GM18907 (cell line): ENCODE data around the gene KLK11.
"Not testable (repeated sequence)": the region's sequence is repeated elsewhere in the genome, so short reads cannot be mapped to it uniquely, and the experiment has no call there.

Experiments used
- ATAC-seq: cut with Tn5 transposase; IDR thresholded peaks from one replicate; pipeline ENCODE4 v1.9.1; 2021; ENCODE audit warnings: mild to moderate bottlenecking, moderate library complexity; ENCODE audit not compliant: unreplicated experiment

Gene KLK11

DNA sequence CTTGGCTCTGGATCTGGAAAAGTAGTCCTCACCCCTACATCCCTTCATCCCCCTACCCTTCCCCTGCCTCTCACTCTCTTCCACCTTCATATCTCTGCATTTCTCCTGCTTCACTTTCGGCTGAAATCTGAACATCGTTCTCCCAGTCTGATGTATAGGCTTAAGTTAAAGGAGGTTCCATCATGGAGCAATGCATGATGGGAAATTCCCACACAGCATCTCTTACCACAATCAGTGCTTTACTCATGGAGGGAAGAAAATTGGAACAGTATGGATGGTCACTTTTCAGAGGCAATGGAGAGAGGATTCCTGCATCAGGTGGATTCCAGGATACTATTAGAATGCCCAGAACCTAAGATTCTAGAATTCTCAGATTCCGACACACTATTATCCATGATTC lies 18.9 kb downstream of the KLK11 start:
- no peak for ATAC-seq

DNA sequence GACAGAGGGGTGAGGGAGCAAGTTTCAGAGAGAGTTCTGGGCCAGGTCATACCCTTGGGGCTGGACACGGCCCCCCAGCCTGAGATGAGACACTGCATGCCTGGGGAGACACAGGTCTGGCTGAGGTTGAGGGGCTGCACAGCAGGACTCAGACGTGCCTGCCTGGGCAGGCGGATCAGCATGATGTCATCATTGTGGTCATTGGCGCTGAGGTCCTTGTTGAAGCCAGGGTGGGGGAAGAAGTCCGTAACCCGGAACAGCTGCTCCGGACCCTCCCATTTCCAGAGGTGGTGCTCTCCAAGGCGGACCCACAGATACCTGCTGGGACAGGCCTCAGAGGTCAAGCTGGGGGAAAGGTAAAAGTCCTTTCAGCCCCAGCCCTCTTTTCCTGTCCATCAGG lies 20.0 kb downstream of the KLK11 start:
- no peak for ATAC-seq

DNA sequence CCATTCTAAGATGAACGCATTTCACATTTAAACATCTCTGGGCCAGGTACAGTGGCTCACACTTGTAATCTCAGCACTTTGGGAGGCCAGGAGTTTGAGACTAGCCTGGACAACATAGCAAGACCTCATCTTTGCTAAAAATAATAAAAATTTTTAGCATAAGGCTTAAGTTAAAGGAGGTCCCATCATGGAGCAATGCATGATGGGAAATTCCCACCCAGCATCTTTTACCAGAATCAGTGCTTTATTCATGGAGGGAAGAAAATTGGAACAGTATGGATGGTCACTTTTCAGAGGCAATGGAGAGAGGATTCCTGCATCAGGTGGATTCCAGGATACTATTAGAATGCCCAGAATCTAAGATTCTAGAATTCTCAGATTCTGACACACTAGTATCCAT lies 21.2 kb downstream of the KLK11 start:
- ATAC-seq = no peak

DNA sequence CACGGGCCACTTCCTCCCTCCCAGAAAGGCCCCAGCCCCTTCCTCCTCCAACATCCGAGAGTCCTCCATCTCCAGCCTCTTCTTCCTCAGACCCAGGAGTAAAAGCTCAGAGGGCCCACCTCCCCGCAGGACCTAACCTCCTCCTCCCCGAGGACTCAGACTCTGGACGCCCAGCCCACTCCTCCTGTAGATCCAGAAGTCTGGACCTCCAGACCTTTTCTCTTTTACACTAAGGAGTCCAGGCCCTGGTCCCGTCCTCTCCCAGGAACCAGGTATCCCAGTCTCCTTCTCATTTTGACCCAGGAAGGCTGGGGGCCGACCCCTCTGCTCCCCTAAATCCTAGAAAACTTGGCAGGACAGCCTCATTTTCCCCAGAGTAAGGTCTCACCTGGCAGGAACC lies 23.1 kb downstream of the KLK11 start:
- ATAC-seq = no peak

DNA sequence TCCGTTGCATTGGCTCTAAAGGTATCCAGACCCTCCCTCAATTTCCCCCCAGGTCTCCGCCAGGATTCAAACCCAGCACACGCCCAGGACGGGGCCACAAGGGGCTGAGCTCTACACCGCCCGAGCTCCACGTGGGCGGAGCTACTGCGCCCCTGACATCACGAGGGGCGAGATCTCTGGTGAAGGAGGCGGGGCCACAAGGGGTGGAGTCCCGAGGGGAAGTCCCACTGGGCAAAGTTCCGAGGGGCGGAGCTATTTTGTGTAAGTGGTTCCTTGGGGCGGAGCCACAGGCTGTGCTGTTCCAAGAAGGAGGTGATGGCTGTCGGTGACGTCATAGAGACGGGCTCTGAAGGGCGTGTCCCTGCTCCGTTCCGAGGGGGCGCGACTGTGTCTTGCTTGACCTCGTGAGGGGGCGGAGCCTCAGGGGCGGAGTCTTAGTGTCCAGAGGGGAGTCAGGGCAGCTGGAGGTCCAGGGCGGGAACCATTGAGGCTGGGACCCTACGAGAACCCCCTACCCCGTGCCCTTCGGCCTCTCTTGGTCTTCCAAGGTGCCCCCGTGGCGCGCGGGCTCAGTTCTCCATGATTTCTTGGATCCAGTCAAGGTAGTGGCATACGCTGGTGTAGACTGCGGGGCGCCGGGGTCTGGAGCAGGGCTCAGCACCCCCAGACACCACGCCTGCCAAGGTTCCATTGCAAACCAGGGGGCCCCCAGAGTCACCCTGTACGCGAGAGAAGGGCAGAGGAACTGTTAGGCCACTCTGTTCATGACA lies 23.7 kb downstream of the KLK11 start:
- ATAC-seq = no peak

DNA sequence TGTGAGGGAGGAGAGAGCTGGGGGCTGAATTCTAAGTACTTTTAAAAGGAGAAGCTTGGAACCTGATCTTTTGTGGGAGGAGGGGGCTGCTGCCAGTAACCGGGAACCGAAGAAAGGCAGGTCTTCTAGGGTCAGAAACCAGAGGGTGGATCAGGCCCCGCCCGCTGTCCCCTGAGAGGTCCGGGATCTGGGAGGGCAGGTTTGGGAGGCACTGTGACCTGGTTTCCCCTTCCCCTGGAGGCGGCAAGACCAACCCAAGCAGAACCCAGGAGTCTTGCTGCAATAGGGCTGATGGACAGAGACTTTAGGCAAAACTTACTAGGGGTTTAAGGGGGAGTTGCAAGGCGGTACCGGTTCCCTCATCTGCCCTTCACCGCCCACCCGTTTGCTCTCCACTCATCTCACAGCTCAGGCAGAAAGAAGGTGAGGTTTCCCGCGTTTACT lies 24.3 kb downstream of the KLK11 start:
- ATAC-seq = no peak

DNA sequence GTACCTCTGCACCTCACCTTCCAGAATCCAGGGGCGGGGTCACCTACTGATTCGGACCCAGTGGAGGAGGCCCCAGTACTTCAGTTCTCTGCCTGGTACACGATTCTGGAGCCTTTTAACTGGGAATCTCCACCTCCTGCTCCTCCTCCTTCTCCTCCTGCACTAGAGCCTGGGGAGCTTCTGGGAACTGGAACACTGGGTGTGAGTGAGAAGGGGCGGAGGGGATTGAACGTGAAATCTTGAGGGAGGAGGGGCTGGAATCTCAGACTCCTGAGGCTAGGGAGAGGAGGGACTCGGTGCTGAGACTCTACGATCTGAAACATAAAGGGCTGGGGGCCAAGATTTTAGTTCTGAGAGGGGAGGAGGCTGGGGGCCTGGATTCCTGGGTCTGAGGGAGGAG lies 24.9 kb downstream of the KLK11 start, which contains the start of gene KLK8:
Gene KLK8, minus strand, starts transcription at position 90 of the 400 bp plus-strand sequence. CDS start 437 bp downstream, outside the sequence.
- no peak for ATAC-seq

DNA sequence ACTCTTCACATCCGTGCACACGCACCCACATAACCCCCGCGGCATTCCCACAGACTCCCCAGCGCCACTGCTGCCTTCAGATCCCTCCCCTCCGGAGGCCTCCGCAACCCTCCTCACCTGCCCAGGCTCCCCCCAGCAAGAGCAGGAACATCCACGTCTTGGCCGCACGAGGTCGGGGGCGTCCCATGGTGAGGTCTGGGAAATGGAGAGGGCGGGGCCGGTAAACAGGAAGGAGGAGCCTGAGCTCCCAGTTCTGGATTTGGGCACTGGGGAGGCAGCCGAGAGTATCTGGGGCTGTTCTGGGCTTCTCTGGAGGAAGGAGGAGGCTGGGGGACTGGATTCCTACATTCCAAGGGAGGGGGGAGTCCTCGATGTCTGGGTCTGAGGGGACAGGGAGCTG lies 25.4 kb downstream of the KLK11 start:
- ATAC-seq = no peak

DNA sequence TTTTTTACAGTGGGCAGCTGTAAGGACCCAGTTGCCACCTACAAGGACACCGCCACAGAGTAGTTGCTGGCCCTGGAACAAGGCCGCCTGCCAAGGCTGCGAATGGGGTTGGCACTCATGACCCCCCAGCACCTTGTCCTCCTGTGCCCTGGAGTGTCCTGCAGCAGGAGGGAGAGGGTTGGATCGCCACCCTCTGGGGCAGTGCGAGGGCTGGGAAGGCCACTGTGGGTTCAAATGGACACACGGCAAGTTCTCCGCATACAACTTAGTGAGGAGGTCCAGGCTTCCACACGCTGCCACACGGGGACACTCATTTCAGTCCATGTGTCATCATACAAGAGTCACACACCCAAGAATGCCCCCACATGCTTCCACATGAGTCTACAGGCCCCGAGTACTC lies 26.0 kb downstream of the KLK11 start:
- no peak for ATAC-seq

DNA sequence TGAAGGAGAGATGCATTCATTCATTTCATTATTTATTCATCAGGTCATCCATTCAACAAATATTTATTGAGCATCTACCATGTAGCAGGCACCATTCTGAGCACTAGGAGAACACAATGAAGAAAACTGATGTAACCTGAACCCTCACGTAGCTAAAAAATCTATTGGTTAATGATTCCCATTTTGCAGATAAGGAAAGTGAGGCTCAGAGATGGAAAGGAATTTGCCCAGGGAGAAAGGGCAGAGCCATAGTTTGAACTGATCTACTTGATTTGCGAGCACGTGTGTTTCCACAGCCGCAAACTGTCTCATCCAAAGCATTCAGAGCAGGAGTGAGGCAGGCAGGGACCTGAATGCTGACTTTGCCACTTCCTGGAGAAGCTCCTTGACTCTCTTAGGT lies 27.7 kb downstream of the KLK11 start:
- ATAC-seq = no peak

DNA sequence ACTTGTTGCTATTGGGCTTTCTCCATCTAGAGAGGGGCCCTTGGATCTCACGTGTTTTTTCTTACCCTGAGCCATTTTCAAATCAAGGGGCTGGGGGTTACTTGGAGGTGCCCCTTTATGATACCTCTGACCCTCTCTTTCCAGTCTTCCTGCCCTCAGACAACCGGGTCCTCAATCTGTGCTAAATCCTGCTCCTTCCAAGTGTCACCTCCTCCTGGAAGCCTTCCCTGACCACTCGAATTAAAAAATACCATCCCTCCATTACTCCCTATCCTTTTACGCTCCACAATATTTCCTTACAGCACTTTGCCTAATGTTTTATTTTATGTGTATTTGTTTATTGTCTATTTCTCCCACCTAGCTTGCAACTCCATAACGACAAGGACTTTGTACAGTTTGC lies 28.4 kb downstream of the KLK11 start:
- ATAC-seq = no peak

DNA sequence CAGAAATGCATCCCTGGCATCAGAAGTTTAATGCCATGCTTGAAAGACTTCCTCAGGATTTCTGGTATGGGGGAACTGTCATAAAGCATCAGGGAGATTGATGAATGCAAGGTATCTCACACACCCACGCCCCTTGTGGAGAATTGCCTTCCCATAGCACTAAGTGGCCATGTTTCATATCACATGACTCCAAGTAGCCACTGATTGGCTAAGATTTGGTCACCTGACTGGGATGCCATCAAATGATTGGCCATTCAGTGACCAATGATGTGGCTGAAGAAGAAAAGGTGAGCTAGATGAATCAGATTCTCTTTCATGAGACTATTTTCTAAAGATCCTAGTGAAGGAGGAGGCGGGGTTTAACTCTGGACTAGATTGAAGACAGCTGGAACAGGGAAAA lies 32.3 kb downstream of the KLK11 start:
- ATAC-seq = no peak

DNA sequence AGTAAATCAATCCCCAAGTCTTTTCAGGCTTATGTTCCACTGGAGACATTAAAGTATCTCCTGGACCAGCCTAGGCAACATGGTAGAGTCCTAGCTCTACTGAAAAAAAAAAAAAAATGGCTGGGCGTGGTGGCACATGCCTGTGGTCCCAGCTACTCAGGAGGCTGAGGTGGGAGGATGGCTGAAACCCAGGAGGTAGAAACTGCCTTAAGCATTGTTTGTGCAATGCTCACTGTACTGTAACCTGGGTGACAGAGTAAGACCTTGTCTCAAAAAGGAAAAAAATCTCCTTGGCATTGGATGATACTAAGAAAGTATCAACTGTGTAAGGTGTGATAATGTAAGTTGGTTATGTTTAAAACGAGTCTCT lies 33.8 kb downstream of the KLK11 start:
- ATAC-seq = no peak

DNA sequence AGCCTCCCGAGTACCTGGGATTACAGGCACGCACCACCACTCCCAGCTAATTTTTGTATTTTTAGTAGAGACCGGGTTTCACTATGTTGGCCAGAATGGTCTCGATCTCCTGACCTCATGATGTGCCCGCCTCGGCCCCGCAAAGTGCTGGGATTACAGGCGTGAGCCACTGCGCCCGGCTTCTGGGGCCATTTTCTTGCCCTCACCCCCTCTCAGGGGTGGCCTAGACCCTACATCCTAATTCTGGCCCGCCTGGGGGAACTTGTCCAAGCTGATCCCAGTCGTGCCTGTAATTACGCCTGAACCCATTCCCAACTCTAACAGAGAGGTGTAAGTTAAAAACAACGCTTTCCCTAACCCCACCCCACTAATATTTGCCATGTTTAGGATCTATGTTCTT lies 42.0 kb downstream of the KLK11 start:
- not testable (repeated sequence) for ATAC-seq

DNA sequence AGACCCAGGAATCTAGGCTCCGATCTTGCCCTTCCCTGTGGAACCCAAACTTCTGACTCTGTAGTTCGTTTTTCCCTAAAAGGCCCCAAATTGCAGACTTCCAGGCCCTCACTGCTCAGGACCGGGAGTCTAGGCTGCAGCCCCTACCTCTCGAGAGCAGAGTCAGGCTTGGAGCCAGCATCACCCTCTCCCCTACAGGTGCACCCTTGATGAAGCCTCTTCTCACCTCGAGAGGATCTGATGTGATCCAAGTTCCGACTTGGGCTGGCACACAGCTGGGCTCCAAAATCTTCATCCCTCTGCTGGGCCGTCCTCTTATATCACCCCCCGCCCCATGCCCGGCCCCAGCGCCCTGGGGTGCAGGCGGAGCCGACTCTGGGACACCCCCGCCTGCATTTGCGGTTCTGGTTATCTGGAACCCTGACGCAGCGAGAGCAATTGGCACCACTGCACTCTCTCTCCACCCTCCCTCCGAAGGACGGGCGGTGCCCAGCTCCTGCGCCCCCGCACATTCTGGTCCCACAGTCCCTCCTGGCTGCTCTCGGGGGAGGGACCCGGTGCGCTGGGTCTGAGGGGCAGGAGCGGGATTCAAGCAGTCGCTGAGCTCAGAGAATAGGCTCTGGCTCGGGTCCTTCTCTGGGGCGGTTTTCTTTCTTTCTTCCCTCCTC lies 42.7 kb downstream of the KLK11 start, which contains the start of gene KLK7:
Gene KLK7, minus strand, starts transcription at position 293 of the 668 bp plus-strand sequence. CDS start 1,518 bp downstream, outside the sequence.
- ATAC-seq = no peak

DNA sequence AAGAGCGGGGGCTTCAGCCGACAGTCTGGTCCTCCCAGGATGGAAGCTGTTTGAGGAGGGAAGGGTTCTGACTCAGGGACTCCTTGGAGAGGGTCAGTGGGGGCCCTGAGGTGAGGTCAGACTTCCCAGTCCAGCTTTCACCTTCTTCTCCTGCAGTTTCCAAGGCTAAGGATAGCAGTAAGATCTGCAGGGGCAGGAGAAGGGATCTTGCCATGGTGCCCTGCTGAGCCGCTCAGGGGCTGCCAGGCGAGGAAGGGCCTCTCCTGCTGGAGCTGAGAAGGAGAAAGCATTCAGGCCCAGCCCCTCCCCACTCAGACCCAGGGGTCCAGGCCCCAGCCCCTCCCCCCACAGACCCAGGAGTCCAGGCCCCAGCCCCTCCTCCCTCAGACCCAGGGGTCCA lies 44.2 kb downstream of the KLK11 start:
- ATAC-seq = no peak

DNA sequence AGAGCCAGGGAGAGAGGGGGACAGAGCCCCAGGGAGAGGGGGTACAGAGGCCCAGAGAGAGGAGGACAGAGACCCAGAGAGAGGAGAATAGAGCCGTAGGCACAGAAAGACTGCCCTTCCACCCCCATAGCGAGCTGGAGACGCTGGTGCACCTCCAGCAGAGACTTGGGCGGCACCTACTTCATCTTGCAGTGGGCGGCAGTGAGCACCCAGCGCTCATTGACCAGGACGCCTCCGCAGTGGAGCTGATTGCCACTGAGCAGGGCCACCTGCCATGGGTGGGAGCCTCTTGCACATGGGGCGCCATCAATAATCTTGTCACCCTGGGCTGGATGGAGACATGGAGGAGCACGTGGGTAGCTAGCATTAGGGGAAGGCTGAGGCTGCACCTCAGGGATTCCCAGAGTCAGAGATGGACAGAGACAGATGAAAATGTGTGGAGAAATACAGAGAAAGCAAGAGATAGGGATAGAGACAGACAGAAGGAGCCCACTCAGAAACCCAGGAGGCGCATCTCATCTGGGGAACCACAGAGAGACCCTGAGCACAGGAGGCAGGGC lies 44.7 kb downstream of the KLK11 start:
- ATAC-seq = no peak

DNA sequence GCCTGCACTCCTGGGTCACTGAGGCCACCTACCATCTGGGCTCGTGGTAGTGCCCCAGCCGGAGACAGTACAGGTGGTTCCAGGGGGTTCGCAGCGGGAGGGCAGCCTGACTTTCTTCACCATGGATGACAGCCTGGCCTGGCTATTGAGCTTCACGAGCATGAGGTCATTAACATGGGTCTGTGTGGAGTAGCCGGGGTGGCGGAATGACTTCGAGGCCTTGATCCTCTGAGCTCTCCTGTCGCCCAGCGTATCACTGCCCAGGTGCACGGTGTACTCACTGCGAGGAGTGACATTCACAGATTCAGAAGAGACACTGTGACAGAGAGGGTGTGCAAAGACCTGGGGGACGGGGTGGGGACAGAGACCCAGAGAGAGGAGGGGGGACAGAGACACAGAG lies 46.2 kb downstream of the KLK11 start:
- no peak for ATAC-seq

DNA sequence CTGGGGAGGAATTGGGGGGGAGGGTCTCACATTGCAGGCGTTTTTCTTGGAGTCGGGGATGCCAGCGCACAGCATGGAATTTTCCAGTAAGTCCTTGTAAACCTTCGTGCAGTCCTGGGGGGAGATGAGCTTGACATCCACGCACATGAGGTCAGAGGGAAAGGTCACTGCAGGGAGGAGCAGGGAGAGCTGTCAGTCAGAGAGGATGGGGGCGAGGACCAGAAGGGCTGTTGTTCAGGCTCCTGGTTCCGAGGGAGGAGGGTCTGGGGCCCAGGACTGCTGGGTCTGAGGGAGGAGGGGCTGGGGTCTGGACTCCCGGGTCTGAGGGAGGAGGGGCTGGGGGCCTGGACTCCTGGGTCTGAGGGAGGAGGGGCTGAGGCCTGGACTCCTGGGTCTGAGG lies 46.7 kb downstream of the KLK11 start:
- ATAC-seq = no peak

DNA sequence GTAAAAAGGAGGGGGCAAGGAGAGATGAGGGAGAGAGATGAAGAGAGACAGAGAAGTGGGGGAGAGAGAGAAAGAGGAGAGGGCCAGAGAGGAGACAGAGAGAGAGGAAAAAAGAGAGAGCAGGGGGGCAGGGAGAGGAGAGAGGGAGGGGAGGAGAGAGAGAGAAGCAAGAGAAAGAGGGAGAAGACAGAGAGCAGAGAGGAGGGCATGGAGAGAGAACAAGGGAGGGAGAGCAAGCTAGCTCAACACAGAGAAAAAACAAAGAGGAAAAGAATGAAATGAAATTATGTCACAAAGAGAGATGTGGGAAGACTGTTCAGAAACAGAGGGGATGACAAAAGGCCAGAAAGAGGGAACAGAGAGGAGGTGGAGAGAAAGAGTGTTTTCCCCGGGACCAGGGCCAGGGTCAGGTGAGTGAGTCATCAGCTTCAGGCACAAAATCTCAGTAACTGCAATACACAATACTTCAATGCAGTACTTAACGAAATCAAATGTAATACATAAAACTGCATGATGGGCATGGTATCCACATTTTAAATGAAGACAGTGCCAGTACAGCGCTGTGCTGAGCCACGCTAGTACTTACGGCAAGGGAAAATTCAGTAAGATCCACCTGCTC lies 47.5 kb downstream of the KLK11 start:
- no peak for ATAC-seq

DNA sequence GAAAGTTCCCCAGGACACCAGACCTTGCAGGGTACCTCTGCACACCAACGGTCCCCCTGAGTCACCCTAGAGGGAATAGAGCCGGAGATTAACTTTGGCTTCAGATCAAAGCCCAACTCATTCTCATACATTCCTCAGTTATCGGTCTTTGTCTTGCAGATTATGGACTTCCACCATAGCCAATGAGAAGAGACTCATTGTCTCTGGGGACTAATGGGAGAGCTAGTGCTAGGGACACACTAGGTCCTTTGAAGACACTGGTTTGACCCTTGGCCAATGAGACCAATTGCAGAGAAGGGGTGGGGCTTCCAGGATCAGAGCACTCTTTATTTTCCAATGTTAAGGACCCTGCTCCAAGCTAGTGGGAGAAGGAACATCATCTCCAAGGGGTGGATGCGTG lies 48.8 kb downstream of the KLK11 start:
- ATAC-seq = no peak

DNA sequence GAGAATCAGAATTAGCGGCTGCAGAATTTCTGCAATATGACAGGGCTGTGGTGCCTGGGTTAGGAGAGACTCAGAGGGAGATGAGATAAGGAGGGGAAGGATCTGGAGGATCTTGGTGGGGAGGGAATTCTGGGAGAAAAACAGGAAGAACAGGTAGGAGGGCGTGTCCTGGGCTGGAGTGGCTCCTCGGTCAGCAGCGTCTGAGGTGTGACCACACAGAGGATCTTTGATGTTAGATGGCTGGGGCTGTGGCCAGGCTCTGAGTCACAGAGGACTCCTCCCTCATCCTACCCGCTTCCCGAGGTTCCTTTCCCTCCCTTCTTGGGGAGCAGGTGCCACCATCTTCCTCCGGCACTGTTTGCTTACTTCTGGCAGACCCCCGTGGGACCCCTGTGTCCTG lies 50.6 kb downstream of the KLK11 start:
- no peak for ATAC-seq
